COR-L47 (cell line): ENCODE results near the gene SCGB2A2.

Experiments
- DNase-seq: peaks from one replicate; lab custom pipeline; 2025; lab: John Stamatoyannopoulos, UW

The SCGB2A2 gene

GRCh38 chr11:62306227-62306626, 36.3 kb downstream of the SCGB2A2 start:
- DNase-seq: no peak

- no peak for DNase-seq
Observed at GRCh38 chr11:62307950-62308349, 38.0 kb downstream of the SCGB2A2 start.

GRCh38 chr11:62309991-62310390, 40.0 kb downstream of the SCGB2A2 start:
- DNase-seq: no peak

GRCh38 chr11:62315431-62315830, 45.5 kb downstream of the SCGB2A2 start:
- no peak for DNase-seq

GRCh38 chr11:62322524-62322923, 52.6 kb downstream of the SCGB2A2 start:
- DNase-seq: no peak
